ENCODE measurements around the gene CMAS.

CMAS gene

DNA sequence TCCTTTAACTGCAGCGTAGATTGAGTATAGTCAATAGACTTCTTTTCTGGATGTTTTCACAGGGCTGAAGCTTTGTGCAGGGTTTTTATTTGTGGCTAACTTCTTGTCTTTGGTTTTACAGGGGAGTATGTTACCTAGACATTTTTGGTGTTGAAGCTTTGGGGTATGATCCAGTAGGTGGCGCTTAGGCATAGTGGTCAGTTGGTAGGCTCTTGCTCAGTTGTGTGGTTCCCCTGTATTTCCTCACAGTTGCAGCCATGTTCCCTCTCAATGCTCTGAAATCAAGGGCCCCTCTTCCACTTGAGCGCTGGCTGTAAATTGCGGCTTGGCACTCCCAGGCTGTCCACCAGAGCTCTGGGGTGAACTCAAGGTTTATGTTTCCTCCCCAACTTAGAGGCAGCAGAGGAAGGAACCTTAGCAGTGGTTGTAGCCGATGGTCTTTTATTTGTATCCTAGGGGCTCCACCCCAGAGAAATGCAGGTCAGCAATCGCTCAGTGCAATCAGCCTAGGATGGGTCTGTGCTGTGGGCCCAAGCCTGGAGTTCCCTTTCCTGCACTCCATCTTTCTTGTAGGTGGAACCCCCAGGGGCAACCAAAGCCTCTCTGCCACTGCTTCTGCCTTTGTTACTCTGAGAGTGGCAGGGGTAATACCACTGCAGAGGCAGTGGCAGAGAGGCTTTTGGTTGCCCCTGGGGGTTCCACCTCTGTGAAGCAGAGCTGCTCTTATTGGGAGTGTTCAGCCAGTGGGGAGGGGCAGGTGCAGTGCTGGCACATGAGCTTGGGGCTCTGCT, 55.1 kb downstream of the CMAS start:
- TF ChIP-seq, protein P1, sequence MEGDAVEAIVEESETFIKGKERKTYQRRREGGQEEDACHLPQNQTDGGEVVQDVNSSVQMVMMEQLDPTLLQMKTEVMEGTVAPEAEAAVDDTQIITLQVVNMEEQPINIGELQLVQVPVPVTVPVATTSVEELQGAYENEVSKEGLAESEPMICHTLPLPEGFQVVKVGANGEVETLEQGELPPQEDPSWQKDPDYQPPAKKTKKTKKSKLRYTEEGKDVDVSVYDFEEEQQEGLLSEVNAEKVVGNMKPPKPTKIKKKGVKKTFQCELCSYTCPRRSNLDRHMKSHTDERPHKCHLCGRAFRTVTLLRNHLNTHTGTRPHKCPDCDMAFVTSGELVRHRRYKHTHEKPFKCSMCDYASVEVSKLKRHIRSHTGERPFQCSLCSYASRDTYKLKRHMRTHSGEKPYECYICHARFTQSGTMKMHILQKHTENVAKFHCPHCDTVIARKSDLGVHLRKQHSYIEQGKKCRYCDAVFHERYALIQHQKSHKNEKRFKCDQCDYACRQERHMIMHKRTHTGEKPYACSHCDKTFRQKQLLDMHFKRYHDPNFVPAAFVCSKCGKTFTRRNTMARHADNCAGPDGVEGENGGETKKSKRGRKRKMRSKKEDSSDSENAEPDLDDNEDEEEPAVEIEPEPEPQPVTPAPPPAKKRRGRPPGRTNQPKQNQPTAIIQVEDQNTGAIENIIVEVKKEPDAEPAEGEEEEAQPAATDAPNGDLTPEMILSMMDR (IDR thresholded peaks at IDR 0.05; ENCODE audit: low read depth, low read length) = peak; percentile 68
- H3K4me3 ChIP-seq (ENCODE audit: low read depth, low read length) = no peak overlapping the region
- in situ Hi-C loops (cut with HindIII; ENCODE audit: low sequenced_read_pairs) = no loop called here
- peak; percentile 70 for DNase-seq (ENCODE audit: low read depth, low spot score)

DNA sequence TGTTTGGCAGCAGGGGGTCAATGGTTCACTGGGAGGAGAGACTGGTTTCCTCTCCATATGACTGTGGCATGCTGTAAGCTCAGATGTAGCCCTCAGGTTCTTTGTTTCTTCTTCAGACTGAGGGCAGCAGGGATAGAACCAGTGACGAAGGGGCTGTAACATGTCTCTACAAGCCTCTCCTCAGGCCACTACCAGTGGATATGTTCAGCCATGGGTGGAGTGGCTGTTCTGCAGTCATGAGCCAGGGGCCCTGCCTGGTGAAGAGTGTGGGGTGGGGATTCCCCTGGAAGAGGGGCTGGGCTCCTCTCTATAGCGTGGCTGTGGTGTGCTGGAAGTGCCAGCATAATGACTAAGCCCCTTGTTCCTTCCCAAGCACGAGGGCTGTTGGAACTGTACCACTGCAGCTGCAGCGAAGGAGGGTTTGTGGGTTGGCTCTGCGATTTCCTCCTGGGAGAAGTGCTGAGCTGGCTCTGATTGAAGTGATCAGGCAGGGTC, 55.8 kb downstream of the CMAS start:
- TF ChIP-seq, protein P1 (IDR thresholded peaks at IDR 0.05; ENCODE audit: low read depth, low read length) = no peak
- no peak overlapping the region for H3K4me3 ChIP-seq (ENCODE audit: low read depth, low read length)
- in situ Hi-C loops (cut with HindIII; ENCODE audit: low sequenced_read_pairs) = no loop called here
- DNase-seq (ENCODE audit: low read depth, low spot score) = peak; percentile 93

DNA sequence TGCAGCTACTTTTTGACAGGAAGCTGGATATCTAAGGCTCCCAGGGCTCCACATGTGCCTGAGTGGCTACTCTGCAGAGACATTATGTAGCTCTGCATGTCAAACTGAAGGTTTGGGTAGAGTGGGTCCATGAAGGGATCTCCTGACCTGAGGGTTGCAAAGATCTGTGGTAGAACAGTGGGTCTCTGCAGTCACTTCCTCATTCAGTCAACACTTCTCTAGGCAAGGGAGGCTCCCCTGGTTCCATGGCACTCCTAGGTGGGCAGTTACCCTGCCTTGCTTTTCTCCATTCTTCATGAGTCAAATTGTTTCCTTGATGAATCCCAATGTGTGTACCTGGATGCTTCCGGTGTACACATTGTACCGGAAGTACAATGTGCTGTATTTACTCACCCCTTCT, 57.4 kb downstream of the CMAS start:
- TF ChIP-seq, protein P1 (IDR thresholded peaks at IDR 0.05; ENCODE audit: low read depth, low read length) = no peak
- in situ Hi-C loops (cut with HindIII; ENCODE audit: low sequenced_read_pairs) = no loop called here
- H3K4me3 ChIP-seq (ENCODE audit: low read depth, low read length) = no peak overlapping the region
- DNase-seq (ENCODE audit: low read depth, low spot score) = no peak

DNA sequence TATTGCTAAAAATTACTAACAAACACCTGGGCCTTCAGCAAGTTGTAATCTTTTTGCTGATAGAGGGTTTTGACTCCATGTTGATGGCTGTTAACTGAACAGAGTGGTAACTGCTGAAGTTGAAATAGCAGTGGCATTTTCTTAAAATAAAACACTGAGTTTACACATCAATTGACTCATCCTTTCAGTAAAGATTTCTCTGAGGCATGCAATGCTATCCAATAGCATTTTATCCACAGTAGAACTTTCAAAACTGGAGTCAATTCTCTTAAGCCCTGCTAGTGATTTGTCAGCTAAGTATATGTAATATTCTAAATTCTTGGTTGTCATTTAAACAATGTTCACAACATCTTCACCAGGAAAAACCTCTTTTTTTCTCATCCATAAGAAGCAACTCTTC, 59.5 kb downstream of the CMAS start:
- in situ Hi-C loops (cut with HindIII; ENCODE audit: low sequenced_read_pairs) = no loop called here
- H3K4me3 ChIP-seq (ENCODE audit: low read depth, low read length) = no peak overlapping the region
- TF ChIP-seq, protein P1 (IDR thresholded peaks at IDR 0.05; ENCODE audit: low read depth, low read length) = no peak
- no peak for DNase-seq (ENCODE audit: low read depth, low spot score)

DNA sequence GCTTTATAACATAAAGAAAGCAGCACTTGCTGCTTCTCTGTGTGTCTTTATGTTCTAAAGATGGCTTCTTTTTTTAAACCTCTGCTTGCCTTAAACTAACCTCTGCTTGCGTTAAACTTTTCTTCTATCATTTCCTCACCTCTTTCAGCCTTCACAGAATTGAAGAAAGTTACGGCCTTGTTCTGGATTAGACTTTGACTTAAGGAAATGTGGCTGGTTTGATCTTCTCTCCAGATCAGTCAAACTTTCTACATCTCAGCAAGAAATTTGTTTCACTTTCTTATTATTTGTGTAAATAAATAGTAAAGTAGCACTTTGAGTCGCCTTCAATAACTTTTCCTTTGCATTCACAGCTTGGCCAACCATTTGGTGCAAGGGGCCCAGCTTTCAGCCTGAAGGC, 64.2 kb downstream of the CMAS start:
- H3K4me3 ChIP-seq (ENCODE audit: low read depth, low read length) = no peak overlapping the region
- TF ChIP-seq, protein P1 (IDR thresholded peaks at IDR 0.05; ENCODE audit: low read depth, low read length) = no peak
- DNase-seq (ENCODE audit: low read depth, low spot score) = no peak
- in situ Hi-C loops (cut with HindIII; ENCODE audit: low sequenced_read_pairs) = no loop called here
